HG02678 (cell line): ENCODE measurements around the gene TCAP.

Experiments used
- ATAC-seq: cut with Tn5 transposase; IDR thresholded peaks from one replicate; pipeline ENCODE4 v1.9.1; 2021; ENCODE audit warnings: mild to moderate bottlenecking, moderate library complexity; ENCODE audit not compliant: unreplicated experiment

TCAP gene

GRCh38 chr17:39648616-39649366 is 16.4 kb upstream of the TCAP start:
- ATAC-seq, result no peak

GRCh38 chr17:39650121-39650579 is 15.0 kb upstream of the TCAP start:
- ATAC-seq, result no peak

GRCh38 chr17:39651923-39652586 is 13.1 kb upstream of the TCAP start:
- no peak for ATAC-seq

GRCh38 chr17:39652587-39653315 is 12.4 kb upstream of the TCAP start:
- ATAC-seq, result no peak

- ATAC-seq, result no peak
These were observed 11.9 kb upstream of the TCAP start for GRCh38 chr17:39653316-39653661.

GRCh38 chr17:39653662-39654331 is 11.4 kb upstream of the TCAP start:
- no peak for ATAC-seq

- no peak for ATAC-seq
These were observed 10.0 kb upstream of the TCAP start for GRCh38 chr17:39655105-39655504.

GRCh38 chr17:39658346-39658745 is 6.8 kb upstream of the TCAP start:
- ATAC-seq, result no peak

- no peak for ATAC-seq
These were observed 6.4 kb upstream of the TCAP start for GRCh38 chr17:39658760-39659159.

GRCh38 chr17:39659279-39660010 is 5.7 kb upstream of the TCAP start:
- ATAC-seq, result no peak

GRCh38 chr17:39660011-39660360 is 5.2 kb upstream of the TCAP start:
- ATAC-seq, result no peak

- no peak for ATAC-seq
These were observed 4.5 kb upstream of the TCAP start for GRCh38 chr17:39660397-39661385.

GRCh38 chr17:39661744-39662541 is 3.2 kb upstream of the TCAP start:
- no peak for ATAC-seq

GRCh38 chr17:39662551-39663339 is 2.4 kb upstream of the TCAP start:
- no peak for ATAC-seq

GRCh38 chr17:39663340-39663687 is 1.8 kb upstream of the TCAP start:
- no peak for ATAC-seq

GRCh38 chr17:39663688-39664580 is 1.2 kb upstream of the TCAP start:
- no peak for ATAC-seq

GRCh38 chr17:39665642-39666224 is 584 bp downstream of the TCAP start:
- ATAC-seq, result no peak
